Upper lobe of right lung (tissue), 1 donor: ENCODE measurements around the gene INSC. TPM values are rescaled to one million over a fixed set of nuclear protein-coding genes. Genes with fewer than 3 reads are reported as not detected.

ENCODE experiments used
- ATAC-seq: fragments of 200-7000 bp; cut with Tn5 transposase; one replicate; pipeline ENCODE4 v1.9.1; 2020; ENCODE audit warnings: mild to moderate bottlenecking, moderate library complexity
- DNase-seq: peaks from one replicate; pipeline ENCODE4 v3.0.0-alpha.2; 2020
- H3K27ac ChIP-seq: fragments of 200-600 bp; one replicate; pipeline ENCODE4 v1.8.0; 2022
- H3K27me3 ChIP-seq: fragments of 200-600 bp; one replicate; pipeline ENCODE4 v1.8.0; 2022; ENCODE audit warnings: mild to moderate bottlenecking
- H3K36me3 ChIP-seq: fragments of 200-600 bp; one replicate; pipeline ENCODE4 v1.8.0; 2022
- H3K4me1 ChIP-seq: fragments of 200-600 bp; one replicate; pipeline ENCODE4 v1.8.0; 2022
- H3K4me3 ChIP-seq: fragments of 200-600 bp; one replicate; pipeline ENCODE4 v1.8.0; 2022; ENCODE audit warnings: mild to moderate bottlenecking
- H3K9me3 ChIP-seq: fragments of 200-600 bp; one replicate; pipeline ENCODE4 v1.8.0; 2022
- intact Hi-C: fragments of 100-400 bp; cut with DNase I; formaldehyde crosslinking; loops from one replicate; pipeline ENCODE4 v1.11.0; 2022
- total RNA-seq: library from RNA; stranded (reverse); fragmentation: NEBNext Ultra II Directional; extraction: Animal tissue kit (Norgen Biotek cat#: 25700); gene quantifications from one replicate; pipeline ENCODE4 v1.2.1, GENCODE V29; 2021
- TF ChIP-seq, protein P1 (sequence below): fragments of 200-600 bp; IDR thresholded peaks from one replicate; pipeline ENCODE4 v1.8.0; 2022; ENCODE audit warnings: antibody characterized with exemption
- donor health status: DM: no; HTN: yes; CAD: no; lungs with severe emphysema.

The INSC gene
- total RNA-seq, 1 donor from 2014 or later: 0.96 TPM

DNA sequence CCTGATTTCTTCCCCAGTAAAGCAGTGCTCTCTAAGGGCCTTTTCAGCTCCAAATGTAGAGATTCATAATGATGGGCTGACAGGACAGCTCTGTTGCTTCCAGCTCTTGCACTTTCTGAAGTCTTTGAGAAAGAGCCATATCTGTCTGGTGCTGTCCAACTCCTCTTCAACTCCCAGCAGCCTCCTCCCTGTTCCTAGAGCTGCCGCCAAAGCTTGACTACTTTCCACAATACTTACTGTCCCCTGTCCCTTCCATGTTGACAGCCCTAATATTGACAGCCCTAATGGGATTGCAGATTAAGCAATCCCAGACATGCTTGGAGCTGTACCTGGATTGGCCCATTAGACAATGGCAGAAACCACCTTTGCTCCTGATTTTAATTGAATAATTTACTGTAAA is 29.6 kb downstream of the INSC start:
- no peaks in the 10 kb centered on the region for H3K9me3 ChIP-seq
- H3K36me3 ChIP-seq: no peaks in the 10 kb centered on the region
- no peaks in the 10 kb centered on the region for H3K27me3 ChIP-seq
- no peak overlapping the region for H3K4me3 ChIP-seq
- intact Hi-C loops: no loop called here
- TF ChIP-seq, protein P1, sequence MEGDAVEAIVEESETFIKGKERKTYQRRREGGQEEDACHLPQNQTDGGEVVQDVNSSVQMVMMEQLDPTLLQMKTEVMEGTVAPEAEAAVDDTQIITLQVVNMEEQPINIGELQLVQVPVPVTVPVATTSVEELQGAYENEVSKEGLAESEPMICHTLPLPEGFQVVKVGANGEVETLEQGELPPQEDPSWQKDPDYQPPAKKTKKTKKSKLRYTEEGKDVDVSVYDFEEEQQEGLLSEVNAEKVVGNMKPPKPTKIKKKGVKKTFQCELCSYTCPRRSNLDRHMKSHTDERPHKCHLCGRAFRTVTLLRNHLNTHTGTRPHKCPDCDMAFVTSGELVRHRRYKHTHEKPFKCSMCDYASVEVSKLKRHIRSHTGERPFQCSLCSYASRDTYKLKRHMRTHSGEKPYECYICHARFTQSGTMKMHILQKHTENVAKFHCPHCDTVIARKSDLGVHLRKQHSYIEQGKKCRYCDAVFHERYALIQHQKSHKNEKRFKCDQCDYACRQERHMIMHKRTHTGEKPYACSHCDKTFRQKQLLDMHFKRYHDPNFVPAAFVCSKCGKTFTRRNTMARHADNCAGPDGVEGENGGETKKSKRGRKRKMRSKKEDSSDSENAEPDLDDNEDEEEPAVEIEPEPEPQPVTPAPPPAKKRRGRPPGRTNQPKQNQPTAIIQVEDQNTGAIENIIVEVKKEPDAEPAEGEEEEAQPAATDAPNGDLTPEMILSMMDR: no peak
- DNase-seq: no peak
- no peak for ATAC-seq
- no peak overlapping the region for H3K27ac ChIP-seq
- H3K4me1 ChIP-seq: no peaks in the 10 kb centered on the region

DNA sequence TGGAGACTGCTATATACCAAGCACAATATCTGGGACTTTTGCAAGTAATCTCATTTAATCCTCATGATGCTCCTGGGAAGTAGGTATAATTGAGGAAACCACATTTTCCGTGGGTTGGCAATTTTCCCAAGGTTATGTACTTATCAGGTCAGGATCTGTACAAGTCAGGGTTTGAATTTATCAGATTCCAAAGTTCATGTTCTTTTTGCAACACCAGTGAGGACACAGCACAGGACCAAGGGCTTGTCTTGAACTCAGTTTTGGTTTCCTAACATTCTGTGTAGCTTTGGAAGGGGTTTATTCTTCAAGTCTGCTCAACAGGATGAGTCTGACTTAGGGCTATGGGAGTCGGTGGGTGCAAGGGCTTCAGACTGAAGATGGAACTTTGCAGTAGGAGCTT is 30.4 kb downstream of the INSC start:
- Histone ChIP-seq H3K27ac (no peak overlapping the region), H3K4me1 (no peaks in the 10 kb centered on the region)
- TF ChIP-seq, protein P1: no peak

DNA sequence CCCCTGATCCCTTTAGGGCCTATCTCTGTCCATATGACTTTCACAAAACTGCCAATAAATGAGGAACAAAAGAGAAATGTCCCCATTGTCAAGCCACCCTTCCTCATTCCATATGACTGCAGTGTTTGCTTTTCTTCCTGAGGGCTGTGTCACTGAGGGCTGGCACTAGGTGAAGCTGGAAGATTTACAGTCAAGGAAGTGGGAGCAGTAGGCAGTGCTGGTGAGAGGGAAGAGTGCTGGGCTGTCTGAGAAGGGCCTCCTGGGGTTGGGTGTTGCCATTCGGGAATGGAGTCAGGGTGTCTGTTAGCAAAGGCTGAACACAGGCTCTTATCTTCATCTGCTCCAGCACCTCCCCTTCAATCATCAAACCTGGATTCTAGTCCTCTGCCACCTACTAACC is 30.9 kb downstream of the INSC start:
- Histone ChIP-seq H3K4me3 (no peak overlapping the region), H3K4me1 (no peaks in the 10 kb centered on the region), H3K27me3 (no peaks in the 10 kb centered on the region), H3K9me3 (no peaks in the 10 kb centered on the region), H3K36me3 (no peaks in the 10 kb centered on the region), H3K27ac (no peak overlapping the region)
- intact Hi-C loops: no loop called here
- TF ChIP-seq, protein P1: no peak
- ATAC-seq (peak; percentile 40), DNase-seq (no peak)

More for the DNA sequence above, 30.4 kb downstream of the INSC start:
- Histone ChIP-seq H3K27me3 (no peaks in the 10 kb centered on the region), H3K4me3 (no peak overlapping the region), H3K9me3 (no peaks in the 10 kb centered on the region), H3K36me3 (no peaks in the 10 kb centered on the region)
- DNase-seq (no peak), ATAC-seq (no peak)
- intact Hi-C loops: no loop called here

DNA sequence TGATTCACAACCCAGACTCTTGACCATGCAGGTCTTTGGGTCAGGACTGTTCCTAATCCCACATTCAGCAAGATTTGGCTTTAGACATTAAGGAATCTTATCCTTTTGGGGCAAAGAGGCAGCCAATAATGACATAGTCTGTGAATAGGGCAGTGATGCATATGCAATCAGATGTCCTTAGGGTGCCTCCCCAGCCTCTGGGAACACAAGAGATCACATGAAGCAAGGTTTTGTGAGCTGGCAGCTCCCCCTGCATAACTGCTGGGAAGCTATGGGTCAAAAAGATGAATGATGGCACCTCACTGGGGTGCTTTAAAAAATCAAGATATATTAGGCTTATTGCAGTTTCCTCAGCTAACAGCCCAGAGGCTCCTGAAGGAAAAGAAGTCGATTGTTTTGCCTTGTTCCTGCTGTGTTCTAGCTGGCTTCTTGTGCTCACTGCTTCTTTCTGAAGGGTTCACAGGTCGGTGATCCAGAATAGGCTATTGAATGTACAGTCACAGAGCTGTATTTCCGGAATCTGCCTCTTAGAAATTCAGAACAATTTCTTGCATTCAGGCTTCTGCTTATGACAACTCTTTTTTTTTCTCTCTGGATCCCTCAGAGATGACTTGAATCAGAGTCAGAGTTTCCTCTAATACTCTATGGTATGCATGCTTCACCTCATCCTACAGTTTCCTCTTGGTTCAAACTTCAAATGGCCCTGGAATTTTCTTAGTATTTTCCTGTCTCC is 31.7 kb downstream of the INSC start:
- Histone ChIP-seq H3K27me3 (no peaks in the 10 kb centered on the region), H3K36me3 (no peaks in the 10 kb centered on the region), H3K9me3 (no peaks in the 10 kb centered on the region), H3K4me1 (no peaks in the 10 kb centered on the region), H3K27ac (no peak overlapping the region), H3K4me3 (no peak overlapping the region)
- no peak for ATAC-seq
- intact Hi-C loops: no loop called here
- TF ChIP-seq, protein P1: no peak
- DNase-seq: no peak

DNA sequence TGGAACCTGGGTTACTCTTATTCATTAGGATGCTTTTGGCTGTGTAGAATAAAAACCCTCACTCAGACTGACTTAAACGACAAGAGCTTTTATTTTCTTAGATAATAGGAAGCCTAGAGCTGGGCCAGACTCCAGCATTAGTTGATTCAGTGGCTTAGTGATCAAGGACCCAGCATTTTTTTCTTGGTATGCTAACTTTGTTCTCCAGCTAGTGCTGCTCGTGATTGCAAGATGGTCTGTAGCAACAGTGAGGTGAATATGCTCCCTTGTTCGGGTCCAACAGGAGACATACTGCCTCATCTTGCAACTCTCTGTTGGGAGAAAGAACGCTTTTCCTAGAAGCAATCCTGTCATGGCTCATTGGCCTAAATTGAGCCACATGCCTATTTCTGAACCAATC is 33.4 kb downstream of the INSC start:
- Histone ChIP-seq H3K27ac (no peak overlapping the region), H3K4me1 (no peaks in the 10 kb centered on the region), H3K9me3 (no peaks in the 10 kb centered on the region), H3K36me3 (no peaks in the 10 kb centered on the region), H3K27me3 (no peaks in the 10 kb centered on the region), H3K4me3 (no peak overlapping the region)
- intact Hi-C loops: no loop called here
- no peak for DNase-seq
- no peak for ATAC-seq
- TF ChIP-seq, protein P1: no peak

DNA sequence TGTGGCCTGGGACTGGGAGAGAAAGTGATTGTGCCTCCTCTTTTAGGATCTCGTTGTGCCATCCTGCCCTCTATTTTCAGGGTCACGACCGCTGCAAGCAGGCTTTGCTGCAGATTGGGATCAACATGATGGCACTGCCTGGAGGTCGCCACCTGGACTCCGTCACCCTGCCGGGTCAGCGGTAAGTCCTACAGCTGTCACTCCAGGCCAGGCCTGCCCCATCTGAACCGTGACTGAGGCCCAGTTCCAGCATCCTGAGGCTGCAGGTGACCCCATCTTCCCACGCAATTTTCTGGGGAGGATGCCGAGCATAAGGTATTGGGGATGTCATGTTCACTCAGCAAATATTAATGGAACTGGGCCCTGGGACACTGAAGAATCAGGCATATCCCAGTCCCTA is 34.3 kb downstream of the INSC start:
- Histone ChIP-seq H3K36me3 (no peaks in the 10 kb centered on the region), H3K9me3 (no peaks in the 10 kb centered on the region), H3K27me3 (no peaks in the 10 kb centered on the region), H3K4me1 (no peaks in the 10 kb centered on the region), H3K4me3 (no peak overlapping the region), H3K27ac (no peak overlapping the region)
- TF ChIP-seq, protein P1: no peak
- no peak for ATAC-seq
- intact Hi-C loops: no loop called here
- DNase-seq: no peak
